ENCODE data around the gene RPUSD1.
A peak's percentile ranks its signal among the peaks of the same experiment; 100 is the strongest.

Gene RPUSD1

DNA sequence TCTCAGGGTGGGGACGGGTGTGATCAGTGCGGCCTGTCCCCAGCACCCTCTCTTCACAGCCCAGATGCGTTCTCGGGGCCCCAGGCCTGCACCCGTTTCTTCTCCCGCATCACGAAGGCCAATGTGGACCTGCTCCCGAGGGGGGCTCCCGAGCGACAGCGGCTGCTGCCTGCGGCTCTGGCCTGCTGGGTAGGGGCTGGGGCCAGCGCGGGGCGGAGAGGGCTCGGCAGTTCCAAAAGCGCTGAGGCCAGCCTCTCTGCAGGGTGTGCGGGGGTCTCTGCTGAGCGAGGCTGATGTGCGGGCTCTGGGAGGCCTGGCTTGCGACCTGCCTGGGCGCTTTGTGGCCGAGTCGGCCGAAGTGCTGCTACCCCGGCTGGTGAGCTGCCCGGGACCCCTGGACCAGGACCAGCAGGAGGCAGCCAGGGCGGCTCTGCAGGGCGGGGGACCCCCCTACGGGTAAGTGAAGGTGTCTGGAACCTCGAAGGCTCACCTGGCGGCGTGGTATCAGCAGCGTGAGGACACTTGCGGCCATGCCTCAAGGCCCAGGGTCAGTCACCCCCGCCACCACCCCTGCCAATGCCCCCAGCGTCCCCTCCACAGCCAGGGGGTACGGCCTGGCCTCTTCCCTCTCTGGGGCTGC, 23.2 kb downstream of the RPUSD1 start:
- TF ChIP-seq, protein P1, sequence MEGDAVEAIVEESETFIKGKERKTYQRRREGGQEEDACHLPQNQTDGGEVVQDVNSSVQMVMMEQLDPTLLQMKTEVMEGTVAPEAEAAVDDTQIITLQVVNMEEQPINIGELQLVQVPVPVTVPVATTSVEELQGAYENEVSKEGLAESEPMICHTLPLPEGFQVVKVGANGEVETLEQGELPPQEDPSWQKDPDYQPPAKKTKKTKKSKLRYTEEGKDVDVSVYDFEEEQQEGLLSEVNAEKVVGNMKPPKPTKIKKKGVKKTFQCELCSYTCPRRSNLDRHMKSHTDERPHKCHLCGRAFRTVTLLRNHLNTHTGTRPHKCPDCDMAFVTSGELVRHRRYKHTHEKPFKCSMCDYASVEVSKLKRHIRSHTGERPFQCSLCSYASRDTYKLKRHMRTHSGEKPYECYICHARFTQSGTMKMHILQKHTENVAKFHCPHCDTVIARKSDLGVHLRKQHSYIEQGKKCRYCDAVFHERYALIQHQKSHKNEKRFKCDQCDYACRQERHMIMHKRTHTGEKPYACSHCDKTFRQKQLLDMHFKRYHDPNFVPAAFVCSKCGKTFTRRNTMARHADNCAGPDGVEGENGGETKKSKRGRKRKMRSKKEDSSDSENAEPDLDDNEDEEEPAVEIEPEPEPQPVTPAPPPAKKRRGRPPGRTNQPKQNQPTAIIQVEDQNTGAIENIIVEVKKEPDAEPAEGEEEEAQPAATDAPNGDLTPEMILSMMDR (IDR thresholded peaks at IDR 0.05; ENCODE audit: low read depth, low read length) = no peak
- no peaks in the 10 kb centered on the region for H3K36me3 ChIP-seq
- no peaks in the 10 kb centered on the region for H3K9me3 ChIP-seq
- H3K4me1 ChIP-seq = no peaks in the 10 kb centered on the region
- H3K4me3 ChIP-seq (ENCODE audit: low read depth, low read length) = no peak overlapping the region
- peak; percentile 15 for DNase-seq
- no peaks in the 10 kb centered on the region for H3K27me3 ChIP-seq

DNA sequence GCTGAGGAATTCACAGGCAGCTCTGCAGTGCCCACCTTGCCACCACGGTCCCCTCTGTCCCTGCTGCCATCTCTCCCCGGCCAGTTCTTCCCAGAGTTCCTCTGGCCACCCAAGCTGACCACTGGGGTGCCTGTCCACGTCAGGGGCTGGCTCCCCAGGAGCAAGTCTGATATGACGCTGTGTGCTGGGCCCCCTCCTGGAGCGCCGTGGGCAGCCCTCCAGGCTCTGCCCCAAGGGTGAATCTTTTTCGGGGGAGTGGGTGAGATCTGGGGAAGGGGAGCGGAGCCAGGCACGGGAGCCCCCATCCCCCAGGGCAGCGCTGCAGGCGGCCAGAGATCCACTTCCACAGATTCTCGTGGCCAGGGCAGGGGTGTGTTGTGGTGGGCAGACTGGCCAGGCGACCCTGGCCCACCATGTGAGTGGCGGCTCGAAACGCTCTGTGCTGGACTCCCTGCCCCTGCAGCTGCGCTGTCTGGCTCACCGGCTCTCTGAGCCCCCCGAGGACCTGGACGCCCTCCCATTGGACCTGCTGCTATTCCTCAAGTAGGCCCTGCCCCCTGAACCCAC, 23.9 kb downstream of the RPUSD1 start:
- TF ChIP-seq, protein P1 (IDR thresholded peaks at IDR 0.05; ENCODE audit: low read depth, low read length) = no peak
- no peak for DNase-seq
- Histone ChIP-seq H3K27me3 (no peaks in the 10 kb centered on the region), H3K36me3 (no peaks in the 10 kb centered on the region), H3K9me3 (no peaks in the 10 kb centered on the region), H3K4me1 (no peaks in the 10 kb centered on the region), H3K4me3 (ENCODE audit: low read depth, low read length) (no peak overlapping the region)

DNA sequence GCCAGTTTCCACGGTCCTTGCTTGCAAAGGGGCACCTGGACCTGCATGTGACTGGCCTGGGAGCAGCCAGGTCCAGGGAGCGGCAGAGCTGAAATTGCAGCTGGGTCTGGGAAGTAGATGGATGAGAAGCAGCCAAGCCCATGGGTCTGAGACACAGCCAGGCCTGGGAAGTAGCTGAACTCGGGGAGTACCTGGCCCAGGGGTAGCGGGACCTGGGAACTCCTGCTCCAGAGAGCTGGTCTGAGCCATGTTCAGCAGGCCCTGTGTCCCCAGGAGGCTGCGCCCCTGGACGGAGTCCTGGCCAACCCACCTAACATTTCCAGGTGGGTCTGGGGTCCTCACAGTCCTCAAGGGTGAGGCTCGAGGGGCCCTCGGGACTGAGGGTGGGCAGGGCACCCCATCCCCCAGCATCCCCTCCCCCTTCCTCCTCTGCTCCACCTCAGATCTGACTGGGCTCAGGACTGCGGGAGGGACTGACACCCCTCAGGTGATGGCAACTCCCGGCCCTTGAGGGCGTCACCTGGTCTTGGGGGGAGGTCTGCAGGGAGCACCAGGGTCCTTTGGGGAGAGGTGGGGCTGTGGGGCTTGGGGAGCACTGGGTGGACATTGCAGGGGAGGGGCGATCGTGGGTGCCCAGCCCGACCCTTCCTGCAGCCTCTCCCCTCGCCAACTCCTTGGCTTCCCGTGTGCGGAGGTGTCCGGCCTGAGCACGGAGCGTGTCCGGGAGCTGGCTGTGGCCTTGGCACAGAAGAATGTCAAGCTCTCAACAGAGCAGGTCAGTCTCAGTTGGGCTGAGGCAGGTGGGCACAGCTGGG, 24.6 kb downstream of the RPUSD1 start:
- TF ChIP-seq, protein P1 (IDR thresholded peaks at IDR 0.05; ENCODE audit: low read depth, low read length) = no peak
- Histone ChIP-seq H3K36me3 (no peaks in the 10 kb centered on the region), H3K27me3 (no peaks in the 10 kb centered on the region), H3K4me1 (no peaks in the 10 kb centered on the region), H3K4me3 (ENCODE audit: low read depth, low read length) (no peak overlapping the region), H3K9me3 (no peaks in the 10 kb centered on the region)
- no peak for DNase-seq

DNA sequence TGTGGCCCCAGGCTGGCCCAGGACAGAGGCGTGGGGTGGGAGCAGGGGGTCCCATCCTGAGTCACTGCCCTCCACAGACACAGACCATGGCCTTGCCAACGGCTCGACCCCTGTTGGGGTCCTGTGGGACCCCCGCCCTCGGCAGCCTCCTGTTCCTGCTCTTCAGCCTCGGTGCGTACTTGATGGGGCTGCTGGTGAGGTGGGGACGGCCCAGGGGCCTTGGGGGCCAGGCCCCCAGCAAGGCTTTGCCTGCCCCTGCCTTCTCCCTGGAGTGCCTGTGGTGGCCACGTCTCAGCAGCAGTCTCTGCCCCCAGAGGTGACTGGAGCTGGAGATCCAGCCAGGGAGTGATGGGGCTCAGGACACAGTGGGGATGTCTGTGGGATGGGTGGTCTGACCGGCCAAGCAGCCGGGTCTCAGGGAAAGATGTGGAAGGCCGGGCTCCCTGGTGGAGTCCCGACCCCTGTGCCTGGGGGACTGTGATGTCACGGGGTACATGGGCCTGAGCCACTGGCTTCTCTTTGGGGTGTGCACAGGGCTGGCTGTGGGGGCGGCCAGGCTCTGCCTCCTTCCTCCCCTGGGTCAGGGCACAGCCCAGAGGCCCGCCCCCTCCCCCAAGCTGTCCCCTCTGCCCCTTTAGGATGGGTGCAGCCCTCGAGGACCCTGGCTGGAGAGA, 25.4 kb downstream of the RPUSD1 start:
- H3K4me3 ChIP-seq (ENCODE audit: low read depth, low read length) = no peak overlapping the region
- DNase-seq = no peak
- no peaks in the 10 kb centered on the region for H3K4me1 ChIP-seq
- no peaks in the 10 kb centered on the region for H3K36me3 ChIP-seq
- TF ChIP-seq, protein P1 (IDR thresholded peaks at IDR 0.05; ENCODE audit: low read depth, low read length) = no peak
- no peaks in the 10 kb centered on the region for H3K27me3 ChIP-seq
- no peaks in the 10 kb centered on the region for H3K9me3 ChIP-seq

DNA sequence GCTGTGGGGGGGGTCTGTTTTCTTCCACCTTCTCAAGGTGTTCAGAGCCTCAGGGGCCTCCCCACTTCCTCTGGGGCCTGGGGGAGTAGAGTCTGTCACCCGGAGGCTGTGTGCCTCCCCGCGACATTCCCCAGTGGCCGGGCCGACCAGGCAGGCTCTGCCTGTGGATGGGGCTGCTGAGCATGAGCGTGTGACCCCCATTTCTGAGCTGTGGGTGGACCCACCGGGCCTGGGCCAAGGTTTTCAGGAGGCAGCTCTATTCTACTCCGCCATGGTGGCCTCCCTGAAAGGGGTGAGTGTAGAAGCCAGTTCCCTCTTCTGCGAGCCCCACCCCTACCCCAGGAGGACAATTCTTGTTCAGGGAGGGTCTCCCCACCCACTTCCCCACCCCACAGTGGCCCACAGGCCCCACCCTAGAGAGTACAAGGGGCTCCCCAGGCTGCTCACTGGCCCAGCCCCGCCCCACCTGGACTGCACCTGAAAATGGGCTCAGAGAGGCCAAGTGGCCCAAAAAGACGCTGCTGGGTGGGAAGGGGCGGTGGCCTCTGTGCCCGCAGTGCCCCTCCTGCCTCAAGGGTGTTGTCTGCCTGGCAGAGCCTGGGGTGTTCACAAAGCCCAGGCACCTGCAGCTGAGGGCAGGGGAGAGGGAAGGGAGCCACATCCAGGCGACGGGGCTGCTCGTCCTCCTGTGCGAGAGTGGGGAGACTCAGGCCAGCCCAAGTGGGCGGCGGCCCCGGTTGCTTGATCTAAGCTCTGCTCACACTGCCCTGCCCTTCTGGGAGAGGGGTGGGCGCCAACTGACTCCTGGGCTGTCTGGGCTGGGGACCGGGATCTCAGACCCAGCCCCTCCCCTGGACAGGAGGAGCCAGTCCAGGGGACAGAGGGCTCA, 26.3 kb downstream of the RPUSD1 start:
- H3K4me3 ChIP-seq (ENCODE audit: low read depth, low read length) = no peak overlapping the region
- H3K27me3 ChIP-seq = no peaks in the 10 kb centered on the region
- no peaks in the 10 kb centered on the region for H3K9me3 ChIP-seq
- H3K36me3 ChIP-seq = no peaks in the 10 kb centered on the region
- TF ChIP-seq, protein P1 (IDR thresholded peaks at IDR 0.05; ENCODE audit: low read depth, low read length) = no peak
- H3K4me1 ChIP-seq = no peaks in the 10 kb centered on the region
- DNase-seq = no peak
